ENCODE measurements around the gene SMG6. TPM values are rescaled to one million over a fixed set of nuclear protein-coding genes. Genes with fewer than 3 reads are reported as not detected.

Gene SMG6
- polyA plus RNA-seq, 1 experiment = 27.3 TPM

- ChIA-PET POLR2A (interaction anchor here (0.7 kb wide), 1 partner anchor 9 kb away, joined by 3 read pairs; no protein-coding TSS in a partner anchor), CTCF (interaction anchor here (0.8 kb wide), 1 partner anchor 14 kb away, joined by 3 read pairs; no protein-coding TSS in a partner anchor)
- TF ChIP-seq, protein P1, sequence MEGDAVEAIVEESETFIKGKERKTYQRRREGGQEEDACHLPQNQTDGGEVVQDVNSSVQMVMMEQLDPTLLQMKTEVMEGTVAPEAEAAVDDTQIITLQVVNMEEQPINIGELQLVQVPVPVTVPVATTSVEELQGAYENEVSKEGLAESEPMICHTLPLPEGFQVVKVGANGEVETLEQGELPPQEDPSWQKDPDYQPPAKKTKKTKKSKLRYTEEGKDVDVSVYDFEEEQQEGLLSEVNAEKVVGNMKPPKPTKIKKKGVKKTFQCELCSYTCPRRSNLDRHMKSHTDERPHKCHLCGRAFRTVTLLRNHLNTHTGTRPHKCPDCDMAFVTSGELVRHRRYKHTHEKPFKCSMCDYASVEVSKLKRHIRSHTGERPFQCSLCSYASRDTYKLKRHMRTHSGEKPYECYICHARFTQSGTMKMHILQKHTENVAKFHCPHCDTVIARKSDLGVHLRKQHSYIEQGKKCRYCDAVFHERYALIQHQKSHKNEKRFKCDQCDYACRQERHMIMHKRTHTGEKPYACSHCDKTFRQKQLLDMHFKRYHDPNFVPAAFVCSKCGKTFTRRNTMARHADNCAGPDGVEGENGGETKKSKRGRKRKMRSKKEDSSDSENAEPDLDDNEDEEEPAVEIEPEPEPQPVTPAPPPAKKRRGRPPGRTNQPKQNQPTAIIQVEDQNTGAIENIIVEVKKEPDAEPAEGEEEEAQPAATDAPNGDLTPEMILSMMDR (IDR thresholded peaks at IDR 0.05; ENCODE audit: low read depth, low read length) = no peak
- DNase-seq (ENCODE audit: low read depth, low spot score) = no peak
- Histone ChIP-seq H3K9me3 (ENCODE audit: control insufficient read depth, insufficient read depth, low read length) (peaks cover 9% of the 10 kb centered on the region; the same call in 1 of the 2 replicates), H3K27ac (ENCODE audit: low read depth, low read length) (no peak overlapping the region), H3K27me3 (ENCODE audit: control insufficient read depth, insufficient read depth, low read length) (peaks cover 15% of the 10 kb centered on the region), H3K4me3 (ENCODE audit: low read depth, low read length) (no peak overlapping the region)
These were observed 291.9 kb downstream of the SMG6 start for GRCh38 chr17:2011411-2012371.

Small RNA genes within 50 kb of the gene (small RNA-seq; reads per million reads assigned to genes)
- gene AC090617.6 (ENCODE audit: insufficient read length, low read depth) = not detected
- not detected for gene AC090617.7 (ENCODE audit: insufficient read length, low read depth)
- gene AC090617.8 (ENCODE audit: insufficient read length, low read depth) = not detected
- gene AC090617.9 (ENCODE audit: insufficient read length, low read depth) = not detected
- 429 reads per million, percentile 93 among the genes with 10 or more reads in this experiment for gene MIR132 (ENCODE audit: insufficient read length, low read depth)
- 71.0 reads per million, percentile 87 among the genes with 10 or more reads in this experiment for gene MIR212 (ENCODE audit: insufficient read length, low read depth)
- not detected for gene OVCA2 (ENCODE audit: insufficient read length, low read depth)
- not detected for gene RN7SL624P (ENCODE audit: insufficient read length, low read depth)
- 814 reads per million, percentile 95 among the genes with 10 or more reads in this experiment for gene SNORD91A (ENCODE audit: insufficient read length, low read depth)
- gene SNORD91B (ENCODE audit: insufficient read length, low read depth) = 119 reads per million, percentile 89 among the genes with 10 or more reads in this experiment

Other genes starting within 250 kb of the SMG6 start
- gene HIC1, start 248.7 kb downstream of the SMG6 start, polyA plus RNA-seq (2011; rRNA removed) = 12.7 and 14.4 TPM in 2 replicates
- 22.7 and 27.3 TPM in 2 replicates for gene SRR, start 165 bp upstream of the SMG6 start, polyA plus RNA-seq (2011; rRNA removed)
- gene TSR1, start 32.7 kb upstream of the SMG6 start, polyA plus RNA-seq (2011; rRNA removed) = 15.1 and 15.5 TPM in 2 replicates
- gene SGSM2, start 33.7 kb upstream of the SMG6 start, polyA plus RNA-seq (2011; rRNA removed) = 19.7 and 29.5 TPM in 2 replicates
- 2.2 and 2.8 TPM in 2 replicates for gene MNT, start 97.3 kb upstream of the SMG6 start, polyA plus RNA-seq (2011; rRNA removed)
- 16.1 and 16.9 TPM in 2 replicates for gene METTL16, start 208.1 kb upstream of the SMG6 start, polyA plus RNA-seq (2011; rRNA removed)